ENCODE data around the gene IQSEC1. TPM values are rescaled to one million over a fixed set of nuclear protein-coding genes. Genes with fewer than 3 reads are reported as not detected.

Gene IQSEC1
- total RNA-seq, 3 donors from 2014 or later = 17.1 to 24.8 (median 19.4) TPM

DNA sequence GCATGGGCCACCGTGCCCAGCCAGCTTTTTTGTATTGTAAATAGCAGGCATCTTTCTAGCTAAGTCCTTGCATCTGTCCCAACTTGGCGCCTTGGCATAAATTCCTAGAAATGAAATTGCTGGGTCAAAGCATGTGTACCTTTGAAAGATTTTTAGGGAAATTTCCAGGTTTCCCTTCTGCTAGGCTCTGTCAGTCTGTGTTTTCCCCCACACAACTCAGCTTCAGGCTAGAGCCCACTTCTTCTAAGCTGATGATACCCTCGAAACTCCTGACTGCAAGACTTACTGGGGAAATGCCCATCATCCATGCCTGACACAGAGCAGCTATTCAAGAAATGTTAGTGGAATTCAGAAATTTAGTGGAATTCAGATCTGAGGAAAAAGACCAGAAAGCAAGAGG lies 221.0 kb downstream of the IQSEC1 start:
- DNase-seq = no peak
- H3K27me3 Mint-ChIP-seq (ENCODE audit: low read depth) = peaks cover 5% of the 10 kb centered on the region
- no peaks in the 10 kb centered on the region for H3K9me3 Mint-ChIP-seq
- no peaks in the 10 kb centered on the region for H3K4me1 Mint-ChIP-seq (ENCODE audit: low read depth)
- ATAC-seq = no peak
- no peak overlapping the region for H3K4me3 Mint-ChIP-seq
- no peaks in the 10 kb centered on the region for H3K36me3 Mint-ChIP-seq (ENCODE audit: insufficient read depth)

Other genes with a start within 250 kb of the IQSEC1 start
- 1,000 to 10,000 TPM; 2,424 to 2,614 (median 2,461) TPM for gene RPL32, start 231.9 kb downstream of the IQSEC1 start, total RNA-seq